NCI-H510A treated with DMSO at 0.1 percent for 48 hours (cell line): ENCODE data around the gene ERN2.
A peak's percentile ranks its signal among the peaks of the same experiment; 100 is the strongest.
"Not testable (repeated sequence)": the region's sequence is repeated elsewhere in the genome, so short reads cannot be mapped to it uniquely, and the experiment has no call there.

Experiments
- DNase-seq: peaks from one replicate; lab custom pipeline; 2025; lab: John Stamatoyannopoulos, UW

Gene ERN2

DNA sequence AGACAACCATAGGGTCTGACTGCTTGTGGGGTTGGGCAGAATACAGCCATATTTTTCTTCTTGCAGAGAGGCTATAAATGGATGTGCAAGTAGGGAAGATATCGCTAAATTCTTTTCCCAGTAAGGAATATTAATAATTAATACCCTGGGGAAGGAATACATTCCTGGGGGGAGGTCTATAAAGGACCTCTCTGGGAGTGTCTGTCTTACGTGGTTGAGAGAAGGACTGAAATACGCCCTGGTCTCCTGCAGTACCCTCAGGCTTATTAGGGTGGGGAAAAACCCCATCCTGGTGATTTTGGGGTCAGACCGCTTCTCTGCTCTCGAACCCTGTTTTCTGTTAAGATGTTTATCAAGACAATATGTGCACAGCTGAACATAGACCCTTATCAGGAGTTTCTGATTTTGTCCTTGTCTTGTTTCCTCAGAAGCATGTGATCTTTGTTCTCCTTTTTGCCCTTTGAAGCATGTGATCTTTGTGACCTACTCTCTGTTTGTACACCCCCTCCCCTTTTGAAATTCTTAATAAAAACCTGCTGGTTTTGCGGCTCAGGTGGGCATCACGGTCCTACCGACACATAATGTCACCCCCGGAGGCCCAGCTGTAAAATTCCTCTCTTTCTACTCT, 9.7 kb upstream of the ERN2 start:
- not testable (repeated sequence) for DNase-seq

DNA sequence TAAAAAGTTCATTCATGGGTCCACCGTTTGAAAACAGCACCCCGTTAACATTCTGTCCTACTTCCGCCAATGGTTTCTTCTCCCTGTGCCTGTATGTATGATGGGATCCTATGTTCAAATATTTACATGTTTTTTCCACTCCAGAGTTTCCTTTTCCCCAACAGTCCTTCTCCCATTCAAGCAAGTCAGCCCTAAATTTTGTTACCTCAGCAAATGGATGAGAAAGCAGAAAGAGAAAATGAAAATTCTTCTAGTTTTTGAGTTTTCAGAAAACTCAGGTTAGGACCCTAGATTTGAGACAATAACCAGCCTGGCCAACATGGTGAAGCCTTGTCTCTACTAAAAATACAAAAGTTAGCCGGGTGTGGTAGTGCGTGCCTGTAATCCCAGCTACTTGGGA, 3.5 kb upstream of the ERN2 start:
- DNase-seq = no peak

DNA sequence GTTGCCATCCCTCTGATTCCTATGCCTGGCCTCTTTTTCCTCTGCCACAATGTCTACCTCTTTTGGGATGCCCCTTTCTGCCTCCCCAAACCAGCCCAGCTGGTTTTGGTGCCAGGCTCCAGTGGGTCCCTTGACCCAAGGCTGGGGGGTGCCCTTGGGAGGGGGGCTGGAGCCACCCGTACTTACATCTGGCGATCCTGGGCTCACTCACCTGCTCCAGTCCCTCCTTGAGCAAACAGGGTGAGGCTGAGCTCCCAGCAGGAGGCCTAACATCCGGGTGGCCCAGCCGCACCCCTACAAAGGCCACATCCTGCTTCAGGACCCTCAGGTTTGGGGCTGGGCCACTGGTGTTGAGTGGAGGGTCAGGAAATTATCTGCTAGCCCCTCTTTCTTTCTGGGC, 1.2 kb downstream of the ERN2 start:
- DNase-seq = no peak

DNA sequence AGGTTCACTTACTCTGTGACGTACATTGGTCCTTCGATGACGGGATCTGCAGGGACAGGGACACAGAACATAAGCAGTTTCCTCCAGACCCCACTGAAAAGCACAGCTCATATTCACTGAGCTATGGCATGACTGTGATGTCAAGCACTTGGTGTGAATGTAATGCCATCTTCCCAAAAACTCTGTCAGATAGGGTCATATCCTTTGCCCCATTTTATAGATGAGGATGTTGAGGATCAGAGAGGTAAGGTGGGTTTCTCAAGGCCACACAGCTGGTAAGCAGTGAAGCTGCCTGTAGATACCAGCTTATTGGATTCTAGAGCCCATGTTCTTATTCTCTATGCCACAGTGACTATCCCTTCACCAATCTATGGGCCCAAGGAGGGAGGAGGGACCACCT, 2.5 kb downstream of the ERN2 start:
- DNase-seq = no peak

DNA sequence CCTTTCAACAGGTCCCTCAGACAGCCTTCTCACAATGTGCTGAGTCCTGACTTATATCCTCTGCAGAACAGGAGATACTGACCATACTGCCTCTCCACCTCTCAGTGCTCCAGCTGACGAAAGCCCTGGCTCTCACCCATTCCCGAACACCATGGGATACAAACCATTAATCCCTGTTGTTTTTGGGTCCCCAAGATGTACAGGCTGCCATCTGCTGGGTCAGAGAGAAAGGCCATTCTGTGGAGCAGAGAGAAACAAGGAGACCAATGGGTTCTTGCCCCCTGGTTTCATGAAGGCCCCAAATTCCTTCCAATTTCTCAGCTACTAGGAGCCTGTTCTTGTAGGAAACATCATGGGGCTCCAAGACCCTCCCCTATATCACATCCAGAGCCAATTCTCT, 3.0 kb downstream of the ERN2 start:
- no peak for DNase-seq

DNA sequence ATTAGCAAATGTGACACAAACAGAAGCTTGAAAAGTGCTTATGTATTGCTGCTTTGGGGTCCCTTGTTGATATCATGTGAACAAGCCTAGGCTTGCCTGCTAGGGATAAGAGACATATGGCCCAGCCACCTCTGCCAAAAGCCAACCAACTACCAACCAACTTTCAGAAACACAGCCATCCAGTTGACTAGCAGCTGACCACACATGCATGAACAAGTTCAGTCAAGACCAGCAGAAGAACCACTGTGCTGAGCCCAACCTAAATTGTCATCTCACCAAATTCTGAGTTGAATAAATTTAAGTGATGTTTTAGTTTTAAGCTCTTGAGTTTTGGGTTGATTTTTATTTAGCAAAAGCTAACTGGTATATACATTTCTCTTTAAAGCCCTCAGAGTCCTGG, 3.5 kb downstream of the ERN2 start:
- no peak for DNase-seq

DNA sequence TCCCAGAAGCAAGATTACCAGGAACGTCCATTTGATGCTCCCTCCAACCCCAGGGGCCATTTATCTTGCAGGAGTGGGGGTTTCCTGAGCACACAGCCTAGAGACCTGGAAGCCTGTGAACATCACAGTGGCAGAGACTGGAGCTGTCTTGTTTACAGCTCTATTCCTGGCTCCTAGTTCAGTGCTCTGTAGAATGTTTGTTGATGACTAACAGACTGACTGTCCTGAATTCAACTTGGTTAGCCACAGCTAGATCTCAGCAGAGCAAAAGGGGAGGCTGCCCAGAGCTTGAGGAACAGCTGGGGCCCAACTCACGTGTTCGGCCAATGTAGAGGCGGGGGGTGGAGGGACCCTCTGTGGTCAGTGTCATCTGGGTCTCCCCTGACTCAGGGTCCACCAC, 6.6 kb downstream of the ERN2 start:
- no peak for DNase-seq

DNA sequence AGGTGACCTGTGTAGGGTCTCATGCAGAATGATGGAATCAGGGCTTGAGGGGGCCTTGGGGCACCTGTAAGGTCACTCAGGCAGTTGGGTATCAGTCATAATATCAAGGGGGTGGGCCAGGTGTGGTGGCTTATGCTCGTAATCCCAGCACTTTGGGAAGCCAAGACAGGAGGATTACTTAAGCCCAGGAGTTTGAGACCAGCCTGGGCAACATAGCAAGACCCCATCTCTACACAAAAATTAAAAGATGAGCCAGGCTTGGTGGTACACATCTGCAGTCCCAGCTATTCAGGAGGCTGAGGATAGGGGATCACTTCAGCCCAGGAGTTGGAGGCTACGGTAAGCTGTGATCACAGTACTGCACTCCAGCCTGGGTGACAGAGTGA, 7.5 kb downstream of the ERN2 start:
- DNase-seq = no peak

DNA sequence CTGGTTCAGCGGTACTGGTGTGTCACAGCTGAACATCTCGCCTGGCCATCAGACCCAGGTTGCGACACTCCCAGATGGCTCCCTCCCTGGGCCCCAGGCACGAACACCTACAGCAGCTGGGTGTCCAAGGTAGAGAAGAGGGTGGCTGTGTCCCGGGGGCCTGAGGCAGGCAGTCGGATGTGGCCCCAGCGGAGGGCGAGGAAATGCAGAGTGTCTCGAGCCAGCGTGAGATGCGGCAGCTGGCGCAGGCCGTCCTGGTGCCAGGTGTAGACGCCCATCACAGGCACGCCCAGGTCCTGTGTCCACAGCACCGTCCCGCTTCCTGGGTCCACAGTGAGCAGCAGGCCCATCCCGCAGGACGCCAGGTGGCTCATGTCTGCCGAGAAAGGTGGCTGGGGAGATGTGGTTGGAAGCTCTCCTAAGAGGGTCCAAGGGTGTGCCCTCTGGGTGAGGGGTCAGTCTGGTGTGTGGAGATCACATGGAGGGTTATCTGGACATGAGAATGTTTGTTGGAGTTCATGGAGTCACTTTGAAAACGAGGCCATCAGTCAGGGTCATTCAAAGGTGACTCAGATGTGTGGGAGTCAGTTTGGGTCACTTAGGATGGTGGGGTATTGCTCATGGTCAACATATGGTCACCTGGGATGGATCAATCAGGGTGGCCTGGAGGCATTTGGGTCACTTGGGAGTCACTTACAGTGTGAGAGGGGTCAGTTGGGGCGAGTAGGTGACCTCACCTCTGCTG, 8.1 kb downstream of the ERN2 start:
- no peak for DNase-seq

DNA sequence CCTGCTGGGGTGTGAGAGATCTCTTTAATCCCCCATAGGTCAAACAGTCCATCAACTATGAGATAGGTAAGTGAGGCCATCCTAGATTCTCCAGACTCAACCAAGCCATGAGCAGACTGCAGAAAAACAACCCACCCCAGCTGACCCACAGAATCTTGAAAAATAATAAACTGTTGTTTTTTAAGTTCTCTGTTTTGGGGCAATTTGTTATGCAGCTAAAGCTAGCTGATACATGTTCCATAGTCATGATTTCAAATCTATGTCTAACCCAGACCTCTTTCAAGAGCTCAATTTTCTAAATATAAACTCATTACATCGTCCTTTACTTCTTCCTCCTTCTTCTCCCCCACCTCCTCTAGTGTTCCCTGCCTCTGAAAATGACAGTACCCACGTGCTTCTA, 10.1 kb downstream of the ERN2 start:
- no peak for DNase-seq

DNA sequence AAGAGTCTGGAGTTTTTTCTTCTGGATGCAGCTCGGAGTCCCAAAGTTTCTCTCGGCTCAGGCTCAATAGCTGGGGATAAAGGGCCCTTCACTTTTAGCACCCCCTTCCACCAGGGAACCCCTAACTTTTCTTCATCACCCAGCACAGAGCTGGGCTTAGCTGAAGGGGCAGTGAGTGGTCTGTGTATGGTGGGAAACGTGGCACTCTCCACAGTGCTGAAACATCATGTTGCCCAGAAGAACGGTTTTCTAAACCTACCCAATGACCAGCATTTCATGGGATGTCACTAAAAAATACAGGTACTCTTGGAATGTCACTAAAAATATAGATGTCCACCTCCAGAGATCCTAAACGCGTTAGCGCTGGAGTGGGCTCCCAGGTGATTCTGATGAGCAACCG, 12.0 kb downstream of the ERN2 start:
- DNase-seq = no peak

DNA sequence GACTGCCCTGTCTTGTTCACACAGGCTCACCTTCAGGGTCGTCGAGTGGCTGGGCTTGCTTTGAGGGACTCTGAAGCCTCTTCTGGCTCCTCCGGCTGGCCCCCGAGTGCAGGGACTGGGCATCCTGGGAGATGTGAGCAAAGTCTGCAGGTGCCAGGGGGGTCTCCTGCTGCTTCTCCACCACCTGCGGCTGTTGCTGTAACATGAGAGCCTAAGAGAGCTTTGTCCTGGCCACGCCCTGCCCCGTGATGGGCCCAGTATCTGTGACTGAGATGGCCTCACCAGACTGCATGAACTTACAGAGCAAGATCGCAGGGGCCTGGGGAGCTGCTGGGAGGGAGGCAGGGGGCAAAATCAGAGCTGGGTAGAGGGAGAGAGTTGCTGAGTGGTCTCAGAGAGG, 12.5 kb downstream of the ERN2 start:
- DNase-seq = peak; percentile 90

DNA sequence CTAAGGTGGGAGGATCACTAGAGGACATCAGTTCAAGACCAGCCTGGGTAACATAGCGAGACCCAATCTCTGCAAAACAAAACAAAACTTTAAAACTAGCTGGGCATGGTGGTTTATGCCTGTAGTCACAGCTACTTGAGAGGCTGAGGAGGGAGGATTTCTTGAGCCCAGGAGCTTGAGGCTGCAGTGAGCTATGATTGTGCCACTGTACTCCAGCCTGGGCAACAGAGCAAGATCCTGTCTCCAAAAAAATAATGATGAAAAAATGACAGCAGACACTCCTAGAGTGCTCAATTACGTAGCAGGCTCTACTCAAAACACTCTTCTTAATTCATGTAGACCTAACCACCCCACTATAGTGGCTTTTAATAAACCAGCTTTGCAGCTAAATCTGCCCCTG, 12.9 kb downstream of the ERN2 start:
- DNase-seq = no peak

DNA sequence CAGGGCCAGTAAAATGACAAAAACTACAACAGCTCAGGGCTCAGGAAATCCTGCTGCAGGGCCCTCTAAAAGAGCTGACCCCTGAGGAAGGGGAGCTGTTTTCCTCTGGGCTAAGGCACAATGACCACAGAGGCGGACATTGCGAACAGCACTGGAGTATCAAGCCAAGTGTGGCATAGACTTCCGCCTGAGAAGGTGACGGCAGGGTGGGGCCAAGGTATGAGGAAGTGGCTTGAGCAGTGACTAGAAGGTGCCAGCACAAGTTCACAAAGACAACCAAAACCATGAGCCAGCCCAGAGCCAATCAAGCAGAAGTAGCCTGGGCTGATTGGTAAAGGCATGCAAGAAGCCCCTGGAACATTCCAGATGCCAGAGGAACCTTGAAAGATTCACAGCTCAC, 13.9 kb downstream of the ERN2 start:
- no peak for DNase-seq

DNA sequence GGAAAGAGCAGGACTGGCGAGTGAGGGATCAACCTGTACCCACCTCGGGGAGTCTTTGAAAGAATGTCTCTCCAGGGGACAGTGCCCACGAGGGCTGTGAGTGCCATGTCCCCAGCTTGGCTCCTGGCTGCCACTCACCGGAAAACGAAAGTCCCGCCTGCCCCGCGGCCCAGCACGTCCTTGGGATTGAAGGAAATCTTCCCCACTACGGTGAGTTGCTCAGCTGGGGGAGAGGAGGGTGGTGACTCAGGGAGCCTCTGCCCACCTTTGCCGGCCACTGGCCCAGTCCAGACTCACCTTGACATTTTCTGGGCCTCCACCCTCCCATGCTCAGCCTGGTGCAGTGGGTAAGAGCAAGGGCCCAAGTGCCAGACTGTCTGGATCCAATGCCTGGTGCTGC, 17.3 kb downstream of the ERN2 start:
- DNase-seq = no peak

DNA sequence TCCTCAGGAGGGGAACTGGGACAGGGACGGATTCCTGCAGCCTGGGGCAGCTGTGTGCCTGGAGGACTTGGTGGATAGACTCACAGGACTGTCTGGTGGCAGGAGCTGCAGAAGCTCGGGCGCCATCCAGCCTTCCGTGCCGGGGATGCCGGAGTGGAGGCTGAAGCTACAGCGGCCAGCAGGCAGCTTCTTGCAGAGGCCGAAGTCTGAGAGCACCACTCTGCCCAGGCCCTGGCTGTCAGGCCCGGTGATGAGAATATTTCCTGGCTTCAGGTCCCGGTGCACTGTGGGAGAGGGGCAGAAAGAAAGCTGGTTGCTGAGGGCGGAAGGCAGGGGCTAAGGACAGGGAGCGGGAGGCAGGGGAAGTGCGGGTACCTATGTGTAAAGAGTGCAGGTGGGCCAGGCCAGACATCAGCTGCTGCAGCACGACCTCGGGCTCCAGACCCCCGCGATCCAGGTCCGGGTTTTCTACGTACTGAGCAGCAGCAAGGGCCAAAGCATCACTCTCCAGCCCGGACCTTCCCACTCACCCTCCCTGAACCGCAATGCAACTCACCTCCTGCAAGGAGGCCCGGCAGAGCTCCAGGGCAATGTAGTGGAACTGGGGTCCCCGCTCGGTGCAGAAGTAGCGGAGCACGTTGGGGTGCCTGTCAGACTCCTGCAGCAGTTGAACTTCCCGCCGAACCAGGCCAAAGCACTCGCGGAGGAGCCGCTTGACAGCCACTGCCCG, 18.2 kb downstream of the ERN2 start:
- DNase-seq = no peak

DNA sequence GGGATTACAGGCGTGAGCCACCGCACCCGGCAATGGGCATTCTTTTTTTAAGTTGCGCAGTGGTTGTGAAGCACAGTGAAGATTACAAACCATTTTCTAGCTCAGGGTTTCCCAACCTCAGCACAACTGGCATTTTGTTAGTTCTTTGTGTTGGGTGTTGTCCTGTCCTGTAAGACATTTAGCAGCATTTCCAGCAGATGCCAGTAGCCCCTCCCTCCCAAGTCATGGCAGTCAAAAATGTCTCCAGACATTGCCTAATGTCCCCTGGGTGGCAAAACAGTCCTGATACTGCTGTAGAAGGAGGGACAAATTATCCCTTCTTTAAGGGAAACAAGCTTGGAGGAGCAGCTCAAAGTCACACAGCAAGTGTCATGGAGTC, 18.8 kb downstream of the ERN2 start:
- DNase-seq = no peak

DNA sequence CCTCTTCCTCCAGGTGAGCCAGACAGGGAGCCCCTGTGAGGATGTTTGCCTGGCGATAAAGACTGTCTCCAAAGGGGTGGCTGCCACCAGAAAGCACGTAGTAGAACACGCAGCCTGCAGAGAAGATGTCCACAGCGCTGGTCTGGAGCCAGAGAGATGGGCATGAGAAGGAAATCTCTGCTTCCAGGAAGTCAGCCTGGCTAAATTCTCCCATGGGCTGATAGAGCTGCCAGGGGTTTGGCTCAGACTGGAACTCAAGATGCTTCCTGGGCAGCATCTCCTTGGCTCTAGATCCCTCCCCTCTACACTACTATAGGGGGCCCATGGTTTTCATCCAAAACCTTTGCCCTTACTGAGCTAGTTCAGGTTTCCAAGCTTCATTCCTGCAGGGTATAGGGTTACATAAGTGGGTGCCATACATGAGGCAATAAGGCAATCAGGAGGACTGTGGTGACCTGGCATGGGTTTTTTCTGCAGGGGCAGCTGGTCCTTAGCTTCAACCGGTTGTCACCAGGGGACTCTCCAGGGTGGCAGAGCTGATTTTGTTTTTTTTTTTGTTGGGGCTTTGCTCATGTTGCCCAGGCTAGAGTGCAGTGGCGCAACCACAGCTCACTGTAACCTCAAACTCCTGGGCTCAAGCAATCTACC, 20.7 kb downstream of the ERN2 start:
- no peak for DNase-seq

DNA sequence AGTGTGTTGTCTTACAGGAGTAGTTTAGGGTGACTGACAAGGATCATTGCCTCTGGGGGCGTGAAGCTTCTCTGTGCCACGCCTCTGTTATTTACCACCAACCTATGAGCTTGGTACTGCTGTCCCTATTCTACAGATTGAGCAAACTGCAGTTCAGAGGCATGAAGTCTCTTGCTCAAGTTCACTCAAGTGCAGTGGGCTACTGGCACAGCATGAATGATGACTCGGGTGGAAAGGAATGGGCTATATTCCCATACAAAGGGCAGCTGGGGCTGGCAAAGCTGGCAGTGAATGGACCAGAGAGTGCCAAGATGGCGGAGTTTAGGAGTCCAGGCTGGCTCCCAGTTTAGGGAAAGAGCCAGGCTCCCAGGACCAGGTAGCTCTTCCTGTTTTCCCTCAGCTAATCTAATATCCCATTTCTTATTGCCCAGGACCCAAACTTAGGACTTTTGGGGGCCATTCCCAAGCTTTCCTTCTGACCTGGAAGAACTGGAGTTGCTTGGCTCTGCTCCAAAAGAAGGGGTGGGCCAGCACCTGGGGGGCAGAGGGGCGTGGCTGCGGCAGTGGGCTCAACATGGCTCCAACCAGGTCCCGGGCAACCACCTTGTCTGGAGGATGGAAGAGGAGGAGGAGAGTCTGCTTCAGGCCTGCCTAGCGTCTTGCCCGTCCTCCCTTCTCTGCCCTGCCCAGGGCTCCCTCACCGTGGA, 21.4 kb downstream of the ERN2 start:
- no peak for DNase-seq

DNA sequence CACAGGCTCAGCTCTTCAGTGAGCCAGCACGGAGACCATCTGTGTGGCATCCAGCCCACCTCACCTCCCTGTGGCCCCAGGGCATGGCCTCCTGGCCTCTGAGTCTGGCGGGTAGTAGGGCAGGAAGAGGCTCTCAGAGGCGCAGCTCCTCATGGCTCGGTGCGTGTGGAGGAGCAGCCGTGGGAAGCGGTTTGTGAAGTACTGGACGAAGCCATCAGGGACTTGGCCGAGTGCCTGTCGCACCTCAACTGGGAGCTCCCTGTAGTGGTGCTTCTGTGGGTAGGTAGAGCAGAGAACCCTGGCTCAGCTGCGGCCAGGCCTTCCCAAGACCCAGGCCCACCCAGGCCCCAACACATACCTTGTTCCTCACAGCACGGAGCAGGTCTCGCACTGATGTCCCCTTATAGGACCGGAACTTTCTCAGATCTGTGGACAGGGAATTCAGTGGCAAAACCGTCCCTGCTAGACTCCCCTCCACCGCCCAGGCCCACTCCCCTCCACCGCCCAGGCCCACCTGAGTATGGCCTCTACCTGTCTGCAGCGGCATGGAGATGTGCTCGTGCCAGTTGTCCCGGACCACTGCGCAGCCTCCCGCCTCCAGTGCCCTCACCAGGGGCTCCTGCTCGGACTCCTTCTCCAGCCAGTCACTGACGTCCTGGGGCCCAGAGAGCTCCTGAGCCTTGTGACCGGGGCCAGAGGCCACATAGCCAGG, 22.1 kb downstream of the ERN2 start:
- DNase-seq = no peak

DNA sequence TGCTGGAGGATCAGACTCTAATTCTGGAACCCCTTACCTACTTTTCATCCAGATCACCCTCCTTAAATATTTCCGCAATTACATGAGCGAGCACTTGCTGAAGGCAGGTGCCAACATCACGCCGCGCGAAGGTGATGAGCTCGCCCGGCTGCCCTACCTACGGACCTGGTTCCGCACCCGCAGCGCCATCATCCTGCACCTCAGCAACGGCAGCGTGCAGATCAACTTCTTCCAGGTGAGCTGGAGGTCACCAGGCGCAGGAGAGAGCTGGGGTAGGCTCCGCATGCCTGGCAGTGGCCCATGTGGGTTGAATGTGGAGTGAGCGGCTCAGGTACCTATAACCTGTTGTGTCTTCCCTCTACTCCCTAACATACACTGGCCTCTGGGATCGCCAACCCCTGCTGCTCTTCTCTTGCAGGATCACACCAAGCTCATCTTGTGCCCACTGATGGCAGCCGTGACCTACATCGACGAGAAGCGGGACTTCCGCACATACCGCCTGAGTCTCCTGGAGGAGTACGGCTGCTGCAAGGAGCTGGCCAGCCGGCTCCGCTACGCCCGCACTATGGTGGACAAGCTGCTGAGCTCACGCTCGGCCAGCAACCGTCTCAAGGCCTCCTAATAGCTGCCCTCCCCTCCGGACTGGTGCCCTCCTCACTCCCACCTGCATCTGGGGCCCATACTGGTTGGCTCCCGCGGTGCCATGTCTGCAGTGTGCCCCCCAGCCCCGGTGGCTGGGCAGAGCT, 23.4 kb downstream of the ERN2 start:
- DNase-seq = no peak
